Daoy (cell line): ENCODE data around the gene ADGRG3. TPM values are rescaled to one million over a fixed set of nuclear protein-coding genes. Genes with fewer than 3 reads are reported as not detected.
A peak's percentile ranks its signal among the peaks of the same experiment; 100 is the strongest.

Source experiments
- DNase-seq: peaks from one replicate; pipeline ENCODE4 v3.0.0-alpha.2; 2015; ENCODE audit warnings: low read depth
- total RNA-seq: library from RNA; depleted of rRNA; stranded (reverse); fragments of >200 nt; shearing (Covaris generic); gene quantifications from 2 replicates; pipeline ENCODE4 v1.2.3, GENCODE V29; 2014; rRNA removed

The ADGRG3 gene
- total RNA-seq, 1 experiment from 2014 or later = not detected

GRCh38 chr16:57734925-57735754 is 67.0 kb downstream of the ADGRG3 start:
- DNase-seq = peak; percentile 97

- DNase-seq = peak; percentile 37
Observed at GRCh38 chr16:57735755-57736418, 67.8 kb downstream of the ADGRG3 start, which contains the start of gene KATNB1. Gene KATNB1 (plus strand): TSS chr16:57735770. CDS start chr16:57737244, 1,474 bp downstream.

- peak; percentile 66 for DNase-seq
Observed at GRCh38 chr16:57736419-57737351, 68.6 kb downstream of the ADGRG3 start.

- no peak for DNase-seq
Observed at GRCh38 chr16:57738844-57739243, 70.7 kb downstream of the ADGRG3 start.

Other genes starting within 250 kb of the ADGRG3 start
- gene CIAPIN1, start 220.9 kb upstream of the ADGRG3 start, total RNA-seq = 82.6 and 92.5 TPM in 2 replicates
- gene COQ9, start 220.8 kb upstream of the ADGRG3 start, total RNA-seq = 34.9 and 44.9 TPM in 2 replicates
- 137 and 162 TPM in 2 replicates for gene POLR2C, start 205.6 kb upstream of the ADGRG3 start, total RNA-seq
- 3.7 and 5.3 TPM in 2 replicates for gene DOK4, start 181.8 kb upstream of the ADGRG3 start, total RNA-seq
- gene CCDC102A, start 131.7 kb upstream of the ADGRG3 start, total RNA-seq = 9.5 and 16.2 TPM in 2 replicates
- not detected in 2 replicates for gene ADGRG5, start 125.7 kb upstream of the ADGRG3 start, total RNA-seq
- gene ADGRG1, start 39.7 kb upstream of the ADGRG3 start, total RNA-seq = 4.9 and 6.6 TPM in 2 replicates
- not detected in 2 replicates for gene DRC7, start 26.5 kb downstream of the ADGRG3 start, total RNA-seq
- 22.7 and 25.1 TPM in 2 replicates for gene KATNB1, start 67.5 kb downstream of the ADGRG3 start, total RNA-seq
- gene KIFC3, start 134.2 kb downstream of the ADGRG3 start, total RNA-seq = 40.9 and 53.9 TPM in 2 replicates